Measurements from ENCODE around the gene RAD9A.

The RAD9A gene

DNA sequence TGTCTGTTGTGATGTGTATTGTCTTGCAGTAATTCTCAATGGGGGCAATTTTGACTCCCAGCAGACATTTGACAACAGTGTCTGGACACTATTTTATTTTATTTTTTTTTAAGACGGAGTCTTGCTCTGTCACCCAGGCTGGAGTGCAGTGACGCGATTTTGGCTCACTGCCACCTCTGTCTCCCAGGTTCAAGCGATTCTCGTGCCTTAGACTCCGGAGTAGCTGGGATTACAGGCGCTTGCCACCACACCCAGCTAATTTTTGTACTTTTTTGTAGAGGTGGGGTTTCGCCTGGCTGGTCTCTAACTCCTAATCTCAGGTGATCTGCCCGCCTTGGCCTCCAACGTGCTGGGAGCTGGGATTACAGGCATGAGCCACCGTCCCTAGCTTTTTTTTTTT lies 37.9 kb downstream of the RAD9A start:
- DNase-seq: no peak

DNA sequence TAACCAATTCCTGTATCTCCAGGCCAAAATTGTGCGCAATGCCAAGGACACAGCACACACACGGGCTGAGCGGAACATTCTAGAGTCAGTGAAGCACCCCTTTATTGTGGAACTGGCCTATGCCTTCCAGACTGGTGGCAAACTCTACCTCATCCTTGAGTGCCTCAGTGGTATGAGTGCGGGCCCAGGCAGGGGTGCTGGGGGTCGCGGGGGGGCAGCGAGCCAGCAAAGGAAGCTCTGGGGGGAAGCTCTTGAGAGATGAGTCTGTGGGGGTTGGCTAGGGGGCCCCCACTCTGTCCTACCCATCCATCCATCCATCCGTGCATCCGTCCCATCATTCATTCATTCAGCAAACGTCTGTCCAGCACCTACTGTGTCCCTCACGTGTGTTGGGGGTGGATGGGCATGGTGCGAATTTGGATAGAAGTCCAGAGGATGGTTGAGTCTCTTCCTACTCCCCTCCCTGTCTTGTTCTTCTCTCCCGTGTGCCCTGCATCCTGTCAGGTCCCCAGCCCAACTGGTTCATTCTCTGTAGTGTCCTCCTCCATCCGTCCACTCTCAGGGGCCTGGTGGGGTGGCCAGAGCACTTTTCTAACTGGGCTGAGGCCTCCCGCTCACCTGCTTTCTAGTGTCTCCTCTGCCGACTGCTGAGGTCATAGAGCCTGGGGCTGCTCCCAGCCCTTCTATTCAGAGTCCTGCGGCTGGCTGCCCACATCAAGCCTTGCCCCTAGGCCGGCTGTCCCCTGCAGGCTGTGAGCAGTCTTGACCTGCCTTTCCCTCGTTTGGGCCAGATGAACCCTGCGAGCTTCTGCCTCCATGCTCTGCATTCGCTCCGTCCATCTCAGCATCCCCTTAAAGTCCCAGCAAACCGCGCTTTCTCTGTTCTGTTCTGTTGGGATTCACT lies 39.8 kb downstream of the RAD9A start:
- DNase-seq: no peak

DNA sequence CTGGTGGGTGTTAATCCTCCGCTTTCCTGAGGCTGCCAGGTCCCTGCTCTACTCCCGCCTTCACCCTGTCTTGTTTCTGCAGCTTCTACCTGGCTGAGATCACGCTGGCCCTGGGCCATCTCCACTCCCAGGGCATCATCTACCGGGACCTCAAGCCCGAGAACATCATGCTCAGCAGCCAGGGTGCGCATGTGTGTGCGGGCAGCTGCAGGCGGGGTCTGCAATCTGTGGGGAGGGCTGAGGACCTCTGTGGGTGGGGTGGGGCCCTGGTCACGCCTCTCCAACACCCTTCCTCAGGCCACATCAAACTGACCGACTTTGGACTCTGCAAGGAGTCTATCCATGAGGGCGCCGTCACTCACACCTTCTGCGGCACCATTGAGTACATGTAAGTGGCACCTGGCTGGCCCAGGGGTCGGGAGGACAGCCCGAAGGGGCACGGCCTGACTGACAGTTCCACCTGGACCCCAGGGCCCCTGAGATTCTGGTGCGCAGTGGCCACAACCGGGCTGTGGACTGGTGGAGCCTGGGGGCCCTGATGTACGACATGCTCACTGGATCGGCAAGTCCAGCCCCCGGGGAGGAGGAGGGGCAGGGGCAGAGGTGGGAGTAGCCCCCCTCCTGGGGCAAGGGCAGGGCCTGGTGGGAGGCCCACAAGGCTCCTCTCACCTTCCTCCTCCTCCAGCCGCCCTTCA lies 41.0 kb downstream of the RAD9A start:
- DNase-seq: no peak

DNA sequence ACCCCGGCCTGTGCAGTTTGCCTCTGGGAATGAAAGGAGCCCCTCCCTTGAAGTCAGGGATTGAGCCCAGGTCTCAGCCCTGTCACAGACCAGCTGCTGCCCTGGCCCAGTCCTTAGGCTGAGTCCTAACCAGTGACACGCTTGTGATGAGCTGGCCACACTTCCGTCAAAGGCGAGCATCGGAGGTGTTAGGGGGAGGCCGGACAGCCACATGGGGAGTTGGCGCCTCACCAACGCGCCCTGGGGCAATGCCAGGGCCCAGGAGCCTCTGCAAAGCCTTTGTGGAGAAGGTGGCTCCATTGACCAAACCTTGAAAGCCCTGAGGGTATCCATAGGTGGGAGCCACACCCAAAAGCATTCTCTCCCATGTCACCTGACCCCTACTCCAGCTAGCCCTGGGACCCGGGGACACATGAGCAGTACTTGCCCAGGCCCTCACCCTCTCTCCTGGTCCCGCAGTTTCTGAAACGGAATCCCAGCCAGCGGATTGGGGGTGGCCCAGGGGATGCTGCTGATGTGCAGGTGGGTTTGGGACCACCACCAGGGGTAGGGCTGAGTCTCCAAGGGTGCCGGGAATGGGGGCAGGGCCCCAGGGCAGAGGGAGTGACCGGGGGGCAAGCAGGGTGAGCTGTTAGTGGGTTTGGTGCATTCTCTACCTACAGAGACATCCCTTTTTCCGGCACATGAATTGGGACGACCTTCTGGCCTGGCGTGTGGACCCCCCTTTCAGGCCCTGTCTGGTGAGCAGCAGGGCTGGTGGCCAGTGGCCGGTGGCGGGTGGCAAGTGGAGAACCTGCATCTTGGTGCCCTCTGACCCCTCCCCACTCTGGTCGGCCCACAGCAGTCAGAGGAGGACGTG lies 42.0 kb downstream of the RAD9A start:
- DNase-seq: no peak

GRCh38 chr11:67434395-67434881 lies 42.7 kb downstream of the RAD9A start:
- DNase-seq: no peak

DNA sequence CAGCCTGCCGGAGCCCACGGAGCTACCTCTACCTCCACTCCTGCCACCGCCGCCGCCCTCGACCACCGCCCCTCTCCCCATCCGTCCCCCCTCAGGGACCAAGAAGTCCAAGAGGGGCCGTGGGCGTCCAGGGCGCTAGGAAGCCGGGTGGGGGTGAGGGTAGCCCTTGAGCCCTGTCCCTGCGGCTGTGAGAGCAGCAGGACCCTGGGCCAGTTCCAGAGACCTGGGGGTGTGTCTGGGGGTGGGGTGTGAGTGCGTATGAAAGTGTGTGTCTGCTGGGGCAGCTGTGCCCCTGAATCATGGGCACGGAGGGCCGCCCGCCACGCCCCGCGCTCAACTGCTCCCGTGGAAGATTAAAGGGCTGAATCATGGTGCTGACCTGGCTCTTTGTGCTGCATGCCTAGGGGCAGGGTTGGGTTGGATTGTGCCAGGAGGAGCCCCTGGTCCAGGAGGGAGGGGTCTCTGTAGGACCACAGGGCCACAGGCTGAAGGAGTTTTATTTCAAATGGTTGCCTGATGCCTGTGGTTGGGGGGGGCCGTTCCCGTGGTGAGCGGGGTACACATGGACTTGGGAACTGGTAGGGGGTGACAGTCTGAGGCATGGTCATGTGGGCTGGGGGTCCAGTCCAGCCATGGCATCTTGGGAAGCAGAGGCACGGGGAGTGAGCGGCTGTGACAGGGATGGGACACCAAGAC lies 43.4 kb downstream of the RAD9A start:
- no peak for DNase-seq

- no peak for DNase-seq
Observed at GRCh38 chr11:67435727-67436458, 44.1 kb downstream of the RAD9A start.

DNA sequence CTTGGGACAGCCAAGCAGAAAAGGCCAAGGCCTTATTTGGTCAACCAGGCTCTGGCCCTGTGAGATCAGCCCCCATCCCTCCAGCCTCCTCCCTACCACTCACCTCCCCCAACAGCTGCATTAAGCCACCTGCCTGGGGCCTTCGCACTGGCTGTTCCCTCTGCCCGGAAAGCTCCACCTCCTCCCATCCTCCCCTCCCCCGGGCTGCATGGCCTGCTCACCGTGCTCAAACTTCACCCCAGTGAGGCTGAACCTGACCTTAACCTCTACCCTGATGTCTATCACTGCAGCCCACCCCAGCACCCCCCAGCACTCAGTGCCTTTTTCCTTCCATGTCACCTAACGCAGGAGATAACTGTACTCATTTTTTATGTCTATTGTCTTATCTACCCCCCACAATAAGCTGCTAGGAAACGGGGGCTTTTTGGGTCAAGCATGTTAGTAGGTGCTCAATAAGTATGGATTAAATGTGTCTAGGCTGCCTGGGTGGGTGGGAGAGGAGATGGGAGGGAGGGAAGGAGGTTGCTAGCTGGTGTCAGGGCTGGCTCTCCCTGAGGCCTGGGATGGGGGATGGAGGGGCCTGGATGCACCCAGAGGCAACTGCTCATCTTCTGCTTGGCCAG lies 44.8 kb downstream of the RAD9A start:
- DNase-seq: peak; percentile 90

DNA sequence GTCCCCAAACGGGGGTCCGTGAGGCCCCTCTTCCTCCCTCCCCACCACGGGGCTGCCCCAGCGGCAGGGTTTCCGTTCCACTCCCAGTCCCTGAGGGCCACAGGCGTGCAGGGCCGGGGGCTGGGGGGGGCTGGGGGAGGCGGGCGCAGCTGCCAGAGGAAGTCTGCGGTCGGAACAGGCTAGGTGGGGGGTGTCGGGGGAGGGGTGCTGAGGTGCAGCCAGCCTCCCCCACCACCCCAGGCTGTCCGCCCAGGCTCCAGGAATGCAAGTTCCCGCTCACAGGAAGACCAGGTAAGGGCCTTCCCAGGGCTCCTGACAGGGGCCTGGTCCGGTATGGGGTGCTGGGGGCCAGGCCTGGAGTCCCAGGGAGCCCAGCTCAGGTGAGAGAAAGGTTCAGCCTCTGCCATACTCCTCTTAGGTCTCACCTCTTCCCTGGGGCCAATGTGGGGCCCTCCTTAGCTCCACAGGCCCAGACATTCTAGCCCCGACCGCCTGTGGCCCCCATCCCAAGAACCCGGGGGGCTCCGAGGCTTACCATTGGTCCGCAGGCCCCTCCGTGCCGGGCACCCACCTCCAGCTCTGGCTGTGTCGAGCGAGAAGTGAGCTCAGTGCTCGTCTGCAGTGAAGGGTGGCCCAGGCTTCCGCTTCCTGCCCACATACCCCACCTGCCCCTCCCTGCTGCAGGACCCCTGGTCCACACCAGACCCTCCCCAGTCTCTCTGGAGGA lies 45.5 kb downstream of the RAD9A start, which contains the start of gene PTPRCAP:
Gene PTPRCAP, minus strand, starts transcription at position 601 of the 727 bp plus-strand sequence. Its CDS starts 63 bp downstream, at position 538.
- DNase-seq: peak; percentile 80

- no peak for DNase-seq
Observed at GRCh38 chr11:67437809-67438157, 46.0 kb downstream of the RAD9A start.

GRCh38 chr11:67438158-67438902 lies 46.5 kb downstream of the RAD9A start:
- DNase-seq: peak; percentile 90

- DNase-seq: no peak
Observed at GRCh38 chr11:67439321-67440228, 47.8 kb downstream of the RAD9A start.

- DNase-seq: no peak
Observed at GRCh38 chr11:67440229-67441097, 48.7 kb downstream of the RAD9A start.

- DNase-seq: no peak
Observed at GRCh38 chr11:67441098-67441563, 49.3 kb downstream of the RAD9A start.

DNA sequence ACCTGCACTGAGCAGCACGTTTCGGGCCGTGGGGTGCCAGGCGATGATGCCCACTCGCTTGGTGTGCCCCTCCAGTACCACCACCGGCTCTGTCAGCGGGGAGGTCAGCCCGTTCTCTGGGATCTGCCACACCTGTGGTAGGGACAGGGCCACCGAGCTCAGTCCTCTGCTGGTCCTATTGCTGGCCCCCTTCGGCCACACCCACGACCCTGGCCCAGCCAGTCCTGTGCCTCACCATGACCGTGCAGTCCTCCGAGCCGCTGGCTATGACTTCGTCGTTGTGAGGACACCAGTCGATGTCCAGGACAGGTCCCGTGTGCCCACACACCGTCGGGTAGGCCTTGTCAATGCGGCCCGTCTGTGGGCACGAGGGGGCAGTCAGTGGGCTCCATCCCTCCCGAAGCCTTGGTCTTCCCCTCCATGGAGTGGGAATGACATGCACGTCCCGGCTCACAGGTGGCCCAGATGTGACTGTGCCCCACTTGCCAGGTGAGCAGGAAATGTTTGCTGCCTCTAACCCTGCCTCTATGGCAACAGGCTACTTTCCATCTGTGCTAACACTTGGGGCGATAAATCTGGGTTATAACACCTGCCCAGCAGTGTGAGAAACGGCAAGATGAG lies 50.1 kb downstream of the RAD9A start:
- DNase-seq: no peak

GRCh38 chr11:67442504-67443404 lies 51.0 kb downstream of the RAD9A start:
- DNase-seq: no peak
